ENCODE results near the gene PGAP1. TPM values are rescaled to one million over a fixed set of nuclear protein-coding genes. Genes with fewer than 3 reads are reported as not detected.

The PGAP1 gene
- total RNA-seq, 2 donors from 2014 or later, result 5.7 to 10.5 TPM

GRCh38 chr2:196962325-196962724 is 35.8 kb upstream of the PGAP1 start:
- no peak overlapping the region for H3K4me3 ChIP-seq
- H3K36me3 ChIP-seq, result no peaks in the 10 kb centered on the region
- H3K27ac ChIP-seq, result no peak overlapping the region
- no peaks in the 10 kb centered on the region for H3K27me3 ChIP-seq
- no peaks in the 10 kb centered on the region for H3K9me3 ChIP-seq
- TF ChIP-seq CTCF (IDR thresholded peaks at IDR 0.05), result no peak
- DNase-seq (ENCODE audit: low spot score), result no peak
- no peaks in the 10 kb centered on the region for H3K4me1 ChIP-seq

- no peak for TF ChIP-seq CTCF (IDR thresholded peaks at IDR 0.05)
- Histone ChIP-seq H3K4me1 (no peaks in the 10 kb centered on the region), H3K4me3 (no peak overlapping the region), H3K27ac (no peak overlapping the region), H3K27me3 (no peaks in the 10 kb centered on the region), H3K36me3 (no peaks in the 10 kb centered on the region), H3K9me3 (no peaks in the 10 kb centered on the region)
- DNase-seq (ENCODE audit: low spot score), result no peak
Measured at GRCh38 chr2:196961889-196962288, 35.4 kb upstream of the PGAP1 start.

- H3K27ac ChIP-seq, result no peak overlapping the region
- no peaks in the 10 kb centered on the region for H3K36me3 ChIP-seq
- DNase-seq (ENCODE audit: low spot score), result no peak
- H3K9me3 ChIP-seq, result no peaks in the 10 kb centered on the region
- no peaks in the 10 kb centered on the region for H3K27me3 ChIP-seq
- H3K4me1 ChIP-seq, result no peaks in the 10 kb centered on the region
- no peak for TF ChIP-seq CTCF (IDR thresholded peaks at IDR 0.05)
- no peak overlapping the region for H3K4me3 ChIP-seq
Measured at GRCh38 chr2:196959734-196960338, 33.3 kb upstream of the PGAP1 start.

GRCh38 chr2:196959281-196959680 is 32.8 kb upstream of the PGAP1 start:
- TF ChIP-seq CTCF (IDR thresholded peaks at IDR 0.05), result no peak
- no peaks in the 10 kb centered on the region for H3K9me3 ChIP-seq

GRCh38 chr2:196957881-196958525 is 31.5 kb upstream of the PGAP1 start:
- no peak for TF ChIP-seq CTCF (IDR thresholded peaks at IDR 0.05)
- no peaks in the 10 kb centered on the region for H3K4me1 ChIP-seq
- H3K36me3 ChIP-seq, result no peaks in the 10 kb centered on the region
- no peak overlapping the region for H3K27ac ChIP-seq
- no peaks in the 10 kb centered on the region for H3K9me3 ChIP-seq
- no peak overlapping the region for H3K4me3 ChIP-seq
- DNase-seq (ENCODE audit: low spot score), result no peak
- H3K27me3 ChIP-seq, result no peaks in the 10 kb centered on the region

More at GRCh38 chr2:196959281-196959680, 32.8 kb upstream of the PGAP1 start:
- Histone ChIP-seq H3K36me3 (no peaks in the 10 kb centered on the region), H3K4me1 (no peaks in the 10 kb centered on the region), H3K4me3 (no peak overlapping the region), H3K27ac (no peak overlapping the region), H3K27me3 (no peaks in the 10 kb centered on the region)
- DNase-seq (ENCODE audit: low spot score), result no peak

- no peak for TF ChIP-seq CTCF (IDR thresholded peaks at IDR 0.05)
- Histone ChIP-seq H3K36me3 (no peaks in the 10 kb centered on the region), H3K27ac (no peak overlapping the region), H3K27me3 (no peaks in the 10 kb centered on the region), H3K4me3 (no peak overlapping the region), H3K4me1 (no peaks in the 10 kb centered on the region), H3K9me3 (no peaks in the 10 kb centered on the region)
- no peak for DNase-seq (ENCODE audit: low spot score)
Measured at GRCh38 chr2:196957442-196957841, 30.9 kb upstream of the PGAP1 start.
